ENCODE data around the gene TMEM151B.

GRCh38 chr6:44265722-44266233 is 4.5 kb upstream of the TMEM151B start:
- no peak for TF ChIP-seq CTCF (IDR thresholded peaks at IDR 0.05)
- no peak for TF ChIP-seq POLR2A (IDR thresholded peaks at IDR 0.05)
